Posterior vena cava (tissue), 2 donors: ENCODE data around the gene ZDHHC14. TPM values are rescaled to one million over a fixed set of nuclear protein-coding genes. Genes with fewer than 3 reads are reported as not detected.
A peak's percentile ranks its signal among the peaks of the same experiment; 100 is the strongest.
"Not testable (repeated sequence)": the region's sequence is repeated elsewhere in the genome, so short reads cannot be mapped to it uniquely, and the experiment has no call there.

Experiments used
- DNase-seq: peaks from one replicate; pipeline ENCODE4 v3.0.0-alpha.2; 2020; ENCODE audit warnings: low spot score
- intact Hi-C, 2 donors: fragments of 100-400 bp; cut with DNase I; formaldehyde crosslinking; loops; one replicate each; pipeline versions ENCODE4 v1.14.1 to v1.14.2; 2022 to 2023
- total RNA-seq, 2 donors: library from RNA; stranded (reverse); fragmentation: NEBNext Ultra II Directional; extraction: Animal tissue kit (Norgen Biotek cat#: 25700); gene quantifications; one replicate each; pipeline ENCODE4 v1.2.1, GENCODE V29; 2021
- donor health status: DM: yes; HTN: yes; CAD: no.
- donor health status: DM: yes; HTN: yes; CAD: no.

ZDHHC14 gene
- total RNA-seq, 2 donors from 2014 or later = 12.2 to 14.8 TPM

GRCh38 chr6:157555455-157556143 lies 174.6 kb downstream of the ZDHHC14 start:
- no peak for DNase-seq
- intact Hi-C loops = no loop called here

GRCh38 chr6:157556144-157556645 lies 175.2 kb downstream of the ZDHHC14 start:
- no peak for DNase-seq
- intact Hi-C loops = no loop called here

- no peak for DNase-seq
- intact Hi-C loops = no loop called here
Observed at GRCh38 chr6:157556671-157557430, 175.9 kb downstream of the ZDHHC14 start.

GRCh38 chr6:157557559-157557958 lies 176.6 kb downstream of the ZDHHC14 start:
- intact Hi-C loops = no loop called here
- DNase-seq = no peak

GRCh38 chr6:157558049-157558448 lies 177.1 kb downstream of the ZDHHC14 start:
- intact Hi-C loops = no loop called here

GRCh38 chr6:157558487-157559200 lies 177.7 kb downstream of the ZDHHC14 start:
- intact Hi-C loops = no loop called here
- DNase-seq = no peak

More at GRCh38 chr6:157558049-157558448, 177.1 kb downstream of the ZDHHC14 start:
- no peak for DNase-seq

- no peak for DNase-seq
- intact Hi-C loops = no loop called here
Observed at GRCh38 chr6:157559201-157559756, 178.3 kb downstream of the ZDHHC14 start.

GRCh38 chr6:157560063-157560462 lies 179.1 kb downstream of the ZDHHC14 start:
- intact Hi-C loops = not testable (repeated sequence)
- peak; percentile 56 for DNase-seq

- no peak for DNase-seq
- intact Hi-C loops = no loop called here
Observed at GRCh38 chr6:157560691-157561413, 179.9 kb downstream of the ZDHHC14 start.

- intact Hi-C loops = no loop called here
- no peak for DNase-seq
Observed at GRCh38 chr6:157561414-157561790, 180.4 kb downstream of the ZDHHC14 start.

- intact Hi-C loops = no loop called here
- peak; percentile 63 for DNase-seq
Observed at GRCh38 chr6:157561929-157562810, 181.2 kb downstream of the ZDHHC14 start.

GRCh38 chr6:157562997-157563396 lies 182.0 kb downstream of the ZDHHC14 start:
- DNase-seq = peak; percentile 62
- intact Hi-C loops = no loop called here

- peak; percentile 42 for DNase-seq
- intact Hi-C loops = no loop called here
Observed at GRCh38 chr6:157563611-157564284, 182.8 kb downstream of the ZDHHC14 start.

GRCh38 chr6:157568702-157569101 lies 187.7 kb downstream of the ZDHHC14 start:
- intact Hi-C loops = no loop called here
- no peak for DNase-seq

GRCh38 chr6:157569543-157569942 lies 188.6 kb downstream of the ZDHHC14 start:
- intact Hi-C loops = no loop called here
- no peak for DNase-seq

GRCh38 chr6:157570104-157570503 lies 189.1 kb downstream of the ZDHHC14 start:
- intact Hi-C loops = no loop called here
- no peak for DNase-seq

GRCh38 chr6:157570752-157571151 lies 189.8 kb downstream of the ZDHHC14 start:
- intact Hi-C loops = no loop called here
- no peak for DNase-seq

- no peak for DNase-seq
- intact Hi-C loops = no loop called here
Observed at GRCh38 chr6:157571269-157571668, 190.3 kb downstream of the ZDHHC14 start.
